Loucy (cell line): ENCODE results near the gene MALAT1.

Experiments used
- H2AFZ ChIP-seq: fragments of 200-600 bp; sonication (generic); 2 replicates; pipeline ENCODE4 v1.6.0; 2016; ENCODE audit warnings: antibody characterized with exemption, mild to moderate bottlenecking, low read length, moderate library complexity
- H3F3A ChIP-seq: fragments of 200-600 bp; 2 replicates; pipeline ENCODE4 v1.6.0; 2016; ENCODE audit warnings: antibody characterized with exemption, low read depth, mild to moderate bottlenecking
- H3K27me3 ChIP-seq: fragments of 200-600 bp; sonication (generic); 2 replicates; pipeline ENCODE4 v1.6.1; 2014; ENCODE audit warnings: low read length, mild to moderate bottlenecking; ENCODE audit not compliant: insufficient read depth, poor library complexity, severe bottlenecking
- H3K36me3 ChIP-seq: fragments of 200-600 bp; sonication (generic); 2 replicates; pipeline ENCODE4 v1.6.1; 2016; ENCODE audit warnings: low read length; ENCODE audit not compliant: insufficient read depth
- H3K4me1 ChIP-seq: fragments of 200-600 bp; sonication (generic); 2 replicates; pipeline ENCODE4 v1.5.1; 2014; ENCODE audit warnings: low read length, mild to moderate bottlenecking; ENCODE audit not compliant: insufficient read depth, poor library complexity, severe bottlenecking
- H3K4me2 ChIP-seq: fragments of 200-600 bp; sonication (generic); 2 replicates; pipeline ENCODE4 v1.6.0; 2014; ENCODE audit warnings: antibody characterized with exemption, low read length, low read depth, mild to moderate bottlenecking; ENCODE audit not compliant: poor library complexity, severe bottlenecking
- H3K4me3 ChIP-seq: fragments of 200-600 bp; sonication (generic); 2 replicates; pipeline ENCODE4 v1.5.1; 2014; ENCODE audit warnings: low read length, mild to moderate bottlenecking, mixed read lengths; ENCODE audit not compliant: poor library complexity, severe bottlenecking
- H3K79me2 ChIP-seq: fragments of 200-600 bp; sonication (generic); 2 replicates; pipeline ENCODE4 v1.6.1; 2014; ENCODE audit warnings: low read length; ENCODE audit not compliant: insufficient read depth
- H3K9ac ChIP-seq: fragments of 200-600 bp; sonication (generic); 2 replicates; pipeline ENCODE4 v1.6.0; 2014; ENCODE audit warnings: mild to moderate bottlenecking, low read depth, low read length, moderate library complexity; ENCODE audit not compliant: poor library complexity, severe bottlenecking
- H3K9me2 ChIP-seq: fragments of 200-600 bp; sonication (generic); replicated peaks from 2 replicates; pipeline ENCODE4 v1.6.1; 2016; ENCODE audit warnings: low read depth, low read length, mixed read lengths
- H3K9me3 ChIP-seq: fragments of 200-600 bp; sonication (generic); 2 replicates; pipeline ENCODE4 v1.6.1; 2014; ENCODE audit warnings: mild to moderate bottlenecking, antibody characterized with exemption, low read length, low read depth; ENCODE audit not compliant: insufficient read depth
- H4K20me1 ChIP-seq: fragments of 200-600 bp; sonication (generic); 2 replicates; pipeline ENCODE4 v1.6.0; 2014; ENCODE audit warnings: antibody characterized with exemption, low read length, mild to moderate bottlenecking; ENCODE audit not compliant: insufficient read depth, poor library complexity, severe bottlenecking
- EZH2phosphoT487 ChIP-seq: fragments of 200-600 bp; IDR thresholded peaks from 2 replicates; pipeline ENCODE4 v1.6.1; 2018; ENCODE audit warnings: antibody characterized with exemption, mild to moderate bottlenecking, moderate library complexity, borderline replicate concordance
- TF ChIP-seq, protein P1 (sequence below): fragments of 200-600 bp; sonication (generic); conservative IDR thresholded peaks from 2 replicates; pipeline ENCODE4 v1.5.1; 2014; ENCODE audit warnings: mild to moderate bottlenecking, antibody characterized with exemption, low read length

MALAT1 gene

DNA sequence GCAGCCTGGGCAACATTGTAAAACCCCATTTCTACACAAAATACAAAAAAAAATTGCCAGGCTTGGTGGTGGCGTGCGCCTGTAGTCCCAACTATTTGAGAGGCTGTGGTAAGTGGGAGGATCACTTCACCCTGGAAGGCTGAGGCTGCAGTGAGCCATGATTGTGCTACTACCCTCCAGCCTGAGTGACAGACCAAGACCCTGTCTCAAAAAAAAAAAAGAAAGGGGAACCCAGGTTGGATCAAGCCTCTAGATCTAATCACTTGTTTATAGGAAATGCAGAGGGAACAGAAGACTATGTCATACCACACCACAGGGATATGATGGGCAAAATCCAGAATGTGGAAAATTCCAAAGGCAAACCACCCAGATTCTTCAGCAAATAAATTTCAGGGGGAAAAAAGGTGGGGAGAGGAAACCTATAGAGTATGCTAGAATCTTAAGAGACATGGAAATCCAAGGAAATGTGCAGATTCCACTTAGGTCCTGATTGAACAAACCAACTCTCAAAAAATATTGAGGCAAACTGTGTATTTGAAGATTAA is 16.5 kb upstream of the MALAT1 start:
- H3K4me2 ChIP-seq: no peak overlapping the region
- TF ChIP-seq EZH2phosphoT487: no peak
- TF ChIP-seq, protein P1, sequence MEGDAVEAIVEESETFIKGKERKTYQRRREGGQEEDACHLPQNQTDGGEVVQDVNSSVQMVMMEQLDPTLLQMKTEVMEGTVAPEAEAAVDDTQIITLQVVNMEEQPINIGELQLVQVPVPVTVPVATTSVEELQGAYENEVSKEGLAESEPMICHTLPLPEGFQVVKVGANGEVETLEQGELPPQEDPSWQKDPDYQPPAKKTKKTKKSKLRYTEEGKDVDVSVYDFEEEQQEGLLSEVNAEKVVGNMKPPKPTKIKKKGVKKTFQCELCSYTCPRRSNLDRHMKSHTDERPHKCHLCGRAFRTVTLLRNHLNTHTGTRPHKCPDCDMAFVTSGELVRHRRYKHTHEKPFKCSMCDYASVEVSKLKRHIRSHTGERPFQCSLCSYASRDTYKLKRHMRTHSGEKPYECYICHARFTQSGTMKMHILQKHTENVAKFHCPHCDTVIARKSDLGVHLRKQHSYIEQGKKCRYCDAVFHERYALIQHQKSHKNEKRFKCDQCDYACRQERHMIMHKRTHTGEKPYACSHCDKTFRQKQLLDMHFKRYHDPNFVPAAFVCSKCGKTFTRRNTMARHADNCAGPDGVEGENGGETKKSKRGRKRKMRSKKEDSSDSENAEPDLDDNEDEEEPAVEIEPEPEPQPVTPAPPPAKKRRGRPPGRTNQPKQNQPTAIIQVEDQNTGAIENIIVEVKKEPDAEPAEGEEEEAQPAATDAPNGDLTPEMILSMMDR: no peak

DNA sequence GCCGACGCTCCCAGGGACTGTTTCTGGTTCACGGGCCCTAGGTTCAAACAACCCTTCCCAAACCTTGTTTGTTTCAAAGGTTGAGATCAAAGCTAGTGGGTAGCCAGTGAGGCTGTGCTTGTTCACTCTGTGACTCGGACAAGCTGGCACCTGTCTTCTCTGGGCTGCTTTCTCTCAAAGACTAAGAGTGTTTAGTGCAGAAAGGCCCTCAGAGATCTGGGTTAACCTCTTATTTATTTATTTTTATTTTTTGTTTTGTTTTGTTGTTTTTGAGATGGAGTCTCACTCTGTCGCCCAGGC is 13.0 kb upstream of the MALAT1 start:
- H3F3A ChIP-seq: no peaks in the 10 kb centered on the region
- H3K9me3 ChIP-seq: no peaks in the 10 kb centered on the region
- H4K20me1 ChIP-seq: no peaks in the 10 kb centered on the region
- H2AFZ ChIP-seq: no peak overlapping the region
- H3K4me3 ChIP-seq: no peak overlapping the region
- no peaks in the 10 kb centered on the region for H3K9me2 ChIP-seq
- TF ChIP-seq EZH2phosphoT487: no peak
- TF ChIP-seq, protein P1: no peak
- peaks cover 26% of the 10 kb centered on the region for H3K4me1 ChIP-seq
- H3K9ac ChIP-seq: no peak overlapping the region
- no peaks in the 10 kb centered on the region for H3K79me2 ChIP-seq
- H3K4me2 ChIP-seq: no peak overlapping the region
- H3K36me3 ChIP-seq: no peaks in the 10 kb centered on the region
- H3K27me3 ChIP-seq: no peaks in the 10 kb centered on the region

More for the DNA sequence above, 16.5 kb upstream of the MALAT1 start:
- Histone ChIP-seq H3K9me2 (no peaks in the 10 kb centered on the region), H4K20me1 (no peaks in the 10 kb centered on the region), H3K79me2 (peaks cover 9% of the 10 kb centered on the region; the same call in 1 of the 2 replicates), H2AFZ (no peak overlapping the region), H3K4me3 (no peak overlapping the region), H3K4me1 (peaks cover 10% of the 10 kb centered on the region), H3F3A (no peaks in the 10 kb centered on the region), H3K9me3 (no peaks in the 10 kb centered on the region), H3K9ac (no peak overlapping the region), H3K27me3 (no peaks in the 10 kb centered on the region), H3K36me3 (no peaks in the 10 kb centered on the region)

DNA sequence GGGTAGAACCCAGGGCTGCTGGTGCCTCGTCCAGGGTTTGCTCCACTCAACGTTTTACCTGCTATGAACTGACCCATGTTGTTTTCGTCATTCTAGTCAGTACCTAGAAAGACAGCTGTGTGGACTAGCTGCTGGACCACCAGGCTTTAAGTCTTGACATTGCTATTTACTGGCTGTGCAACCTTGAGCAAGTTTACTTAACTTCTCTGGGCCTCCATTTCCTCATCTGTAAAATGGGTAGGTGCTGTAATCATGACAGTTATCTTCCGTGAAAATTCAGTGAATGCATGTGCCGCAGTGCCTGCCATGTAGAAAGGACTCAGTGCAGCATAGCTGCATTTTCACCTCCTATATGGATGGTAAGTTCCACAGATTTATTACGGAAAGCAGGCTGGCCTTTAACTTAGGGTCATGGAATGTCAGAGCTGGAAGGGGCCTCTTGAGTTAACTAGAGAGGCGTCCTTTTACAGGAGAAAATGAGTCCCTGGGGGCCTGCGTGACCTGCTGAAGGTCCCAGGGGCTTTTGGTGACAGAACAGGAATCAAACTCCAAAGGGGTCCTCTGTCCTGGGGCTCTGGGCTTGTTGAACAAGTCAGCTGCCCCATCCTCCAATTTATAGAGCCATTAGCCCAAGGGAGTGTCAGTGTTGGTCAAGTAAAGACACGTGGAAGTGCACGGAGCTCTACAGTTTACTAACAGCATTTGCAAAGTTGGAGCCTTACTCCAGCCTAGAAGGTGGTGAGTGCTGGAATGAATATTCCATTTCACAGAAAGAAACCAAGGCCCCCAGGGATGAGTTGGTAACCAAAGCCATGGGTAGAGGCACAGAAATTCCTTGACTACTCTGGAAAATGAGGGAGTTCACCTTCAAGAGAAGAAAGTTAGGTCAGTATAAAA is 12.0 kb upstream of the MALAT1 start:
- Histone ChIP-seq H2AFZ (peak overlapping the region; percentile 32; the same call in 1 of the 2 replicates), H3F3A (no peaks in the 10 kb centered on the region), H4K20me1 (no peaks in the 10 kb centered on the region), H3K27me3 (no peaks in the 10 kb centered on the region), H3K4me3 (peak overlapping the region; percentile 49), H3K4me2 (peak overlapping the region; percentile 79), H3K9ac (peak overlapping the region; percentile 51), H3K79me2 (no peaks in the 10 kb centered on the region), H3K4me1 (peaks cover 32% of the 10 kb centered on the region), H3K9me2 (no peaks in the 10 kb centered on the region), H3K36me3 (no peaks in the 10 kb centered on the region), H3K9me3 (no peaks in the 10 kb centered on the region)
- TF ChIP-seq EZH2phosphoT487: no peak
- TF ChIP-seq, protein P1: no peak
